CD14-positive monocyte (primary cell): Measurements from ENCODE around the gene MGAT5B. TPM values are rescaled to one million over a fixed set of nuclear protein-coding genes. Genes with fewer than 3 reads are reported as not detected.

ENCODE experiments used
- DNase-seq, 3 donors: peaks; one replicate each; pipeline ENCODE4 v3.0.0-alpha.2; 2011 to 2022
- H2AFZ ChIP-seq: 2 replicates; pipeline ENCODE4 v1.6.0; 2012; ENCODE audit warnings: mild to moderate bottlenecking, low read depth, low read length, inconsistent platforms; ENCODE audit not compliant: insufficient read depth, poor library complexity, severe bottlenecking
- H3K27ac ChIP-seq, 2 donors: 1 replicate in 1 of 2; 2 replicates in 1 of 2; pipeline ENCODE4 v1.5.1; 2012 to 2013; ENCODE audit warnings: low read length in 2 of 2, control low read depth in 1 of 2, inconsistent platforms in 1 of 2, low read depth in 1 of 2, mild to moderate bottlenecking in 1 of 2
- H3K27me3 ChIP-seq, 2 donors: one replicate each; pipeline versions ENCODE4 v1.6.0 to v1.6.1; 2011 to 2013; ENCODE audit warnings: low read length in 2 of 2; ENCODE audit not compliant: control insufficient read depth in 2 of 2, insufficient read depth in 2 of 2
- H3K36me3 ChIP-seq, 2 donors: replicated peaks in 1 of 2; 1 replicate in 1 of 2; 2 replicates in 1 of 2; pipeline versions ENCODE4 v1.5.1 to v1.6.1; 2012 to 2013; ENCODE audit warnings: low read length in 2 of 2, control low read depth in 1 of 2, inconsistent platforms in 1 of 2, mild to moderate bottlenecking in 1 of 2; ENCODE audit not compliant: insufficient read depth in 2 of 2, control insufficient read depth in 1 of 2
- H3K4me1 ChIP-seq, 2 donors: 1 replicate in 1 of 2; 2 replicates in 1 of 2; pipeline versions ENCODE4 v1.5.1 to v1.6.1; 2012 to 2013; ENCODE audit warnings: low read length in 2 of 2, control low read depth in 1 of 2, inconsistent platforms in 1 of 2, mild to moderate bottlenecking in 1 of 2, moderate library complexity in 1 of 2; ENCODE audit not compliant: insufficient read depth in 2 of 2, control insufficient read depth in 1 of 2
- H3K4me2 ChIP-seq: replicated peaks from 2 replicates; pipeline ENCODE3; 2012; ENCODE audit warnings: low read length, moderate library complexity, mild to moderate bottlenecking; ENCODE audit not compliant: poor library complexity, severe bottlenecking; ENCODE audit errors: extremely low read depth
- H3K4me3 ChIP-seq, 3 experiments: fragments of 200-600 bp in 1 of 3; sonication (generic) in 1 of 3; replicated peaks in 1 of 3; 1 replicate in 2 of 3; 2 replicates in 1 of 3; pipeline ENCODE4 v1.5.1; 2011 to 2013; ENCODE audit warnings: low read length in 3 of 3, mild to moderate bottlenecking in 3 of 3, control low read depth in 2 of 3, low read depth in 2 of 3, inconsistent platforms in 1 of 3, moderate library complexity in 1 of 3
- H3K79me2 ChIP-seq: 2 replicates; pipeline ENCODE4 v1.6.0; 2012; ENCODE audit warnings: mild to moderate bottlenecking, control low read depth, inconsistent platforms, low read length, moderate library complexity; ENCODE audit not compliant: insufficient read depth
- H3K9ac ChIP-seq: 2 replicates; pipeline ENCODE4 v1.6.0; 2017; ENCODE audit warnings: low read length, mild to moderate bottlenecking; ENCODE audit not compliant: insufficient read depth, poor library complexity, severe bottlenecking
- H3K9me3 ChIP-seq, 2 donors: replicated peaks in 1 of 2; 1 replicate in 1 of 2; 2 replicates in 1 of 2; pipeline versions ENCODE4 v1.5.1 to v1.6.1; 2012 to 2013; ENCODE audit warnings: low read length in 2 of 2, control low read depth in 1 of 2; ENCODE audit not compliant: control insufficient read depth in 1 of 2, insufficient read depth in 1 of 2
- H4K20me1 ChIP-seq: 2 replicates; pipeline ENCODE4 v1.6.0; 2012; ENCODE audit warnings: mild to moderate bottlenecking, low read length, control low read depth, moderate library complexity; ENCODE audit not compliant: insufficient read depth
- H3K27ac Mint-ChIP-seq, 7 donors: one replicate each; pipeline ENCODE4 v1.8.0; 2020; ENCODE audit warnings: mild to moderate bottlenecking in 7 of 7, mixed read lengths in 7 of 7, moderate library complexity in 6 of 7, inconsistent platforms in 2 of 7
- H3K27me3 Mint-ChIP-seq, 3 donors: one replicate each; pipeline ENCODE4 v1.8.0; 2021 to 2022; ENCODE audit warnings: low read depth in 3 of 3, mild to moderate bottlenecking in 3 of 3, mixed read lengths in 3 of 3, moderate library complexity in 3 of 3, inconsistent platforms in 1 of 3
- H3K36me3 Mint-ChIP-seq, 2 donors: one replicate each; pipeline ENCODE4 v1.8.0; 2020; ENCODE audit warnings: mixed read lengths in 2 of 2, inconsistent platforms in 1 of 2, mild to moderate bottlenecking in 1 of 2
- H3K4me1 Mint-ChIP-seq: one replicate; pipeline ENCODE4 v1.8.0; 2020; ENCODE audit warnings: mild to moderate bottlenecking, mixed read lengths
- H3K4me3 Mint-ChIP-seq, 2 donors: one replicate each; pipeline ENCODE4 v1.8.0; 2020; ENCODE audit warnings: mild to moderate bottlenecking in 2 of 2, mixed read lengths in 2 of 2, moderate library complexity in 1 of 2
- H3K9me3 Mint-ChIP-seq, 7 donors: one replicate each; pipeline ENCODE4 v1.8.0; 2020 to 2022; ENCODE audit warnings: mixed read lengths in 7 of 7, mild to moderate bottlenecking in 6 of 7, moderate library complexity in 6 of 7, inconsistent platforms in 2 of 7
- CTCF ChIP-seq: fragments of 200-600 bp; IDR thresholded peaks from one replicate; pipeline ENCODE4 v1.8.0; 2022; ENCODE audit warnings: antibody characterized with exemption, mild to moderate bottlenecking
- WGBS: methylation state at CpG from one replicate; pipeline ENCODE4 v1.1.5; 2013; ENCODE audit warnings: missing lambda C conversion rate; ENCODE audit not compliant: insufficient coverage; 5-methylcytosine and 5-hydroxymethylcytosine counted together
- intact Hi-C, 2 donors: fragments of 100-400 bp; cut with micrococcal nuclease; formaldehyde crosslinking; loops; one replicate each; pipeline versions ENCODE4 v1.15.0 to v1.15.1; 2023
- polyA plus RNA-seq, 3 donors: library from polyadenylated mRNA; depleted of rRNA in 1 of 3; unstranded in 2 of 3; stranded (reverse) in 1 of 3; fragments of 300-500 nt in 2 of 3; fragments of >200 nt in 1 of 3; fragmentation: Illumina TruSeq in 2 of 3; gene quantifications; 1 replicate in 2 of 3; 2 replicates in 1 of 3; pipeline ENCODE4 v1.2.3, GENCODE V29; 2012 to 2021

The MGAT5B gene
- polyA plus RNA-seq, 3 donors, result not detected

- Histone ChIP-seq H4K20me1 (no peaks in the 10 kb centered on the region), H3K27ac (no peak overlapping the region), H3K36me3 (no peaks in the 10 kb centered on the region), H3K4me3 (no peak overlapping the region), H3K9me3 (peaks cover 0 to 8% of the 10 kb centered on the region in 2 donors), H3K27me3 (peaks cover 8 to 25% of the 10 kb centered on the region in 2 donors), H3K79me2 (no peaks in the 10 kb centered on the region), H3K4me2 (no peak overlapping the region), H2AFZ (no peak overlapping the region), H3K4me1 (peaks cover 0 to 2% of the 10 kb centered on the region in 2 donors), H3K9ac (no peak overlapping the region)
- 52% methylated on average over 8 of the region's 8 CpGs for WGBS
- H3K4me3 Mint-ChIP-seq, result no peak overlapping the region
- H3K4me1 Mint-ChIP-seq, result peaks cover 12% of the 10 kb centered on the region
- no peak overlapping the region for H3K27ac Mint-ChIP-seq
- H3K27me3 Mint-ChIP-seq, result peaks cover 31 to 41% (median 31%) of the 10 kb centered on the region in 3 donors
- TF ChIP-seq CTCF, result no peak
- H3K9me3 Mint-ChIP-seq, result peaks cover 0 to 8% (median 4%) of the 10 kb centered on the region in 7 donors
- H3K36me3 Mint-ChIP-seq, result no peaks in the 10 kb centered on the region
- intact Hi-C loops, result no loop called here
- DNase-seq, result no peak
Measured at GRCh38 chr17:76844846-76845245, 23.4 kb upstream of the MGAT5B start.

GRCh38 chr17:76845541-76846017 is 22.6 kb upstream of the MGAT5B start:
- no peak for DNase-seq
- Histone ChIP-seq H3K36me3 (no peaks in the 10 kb centered on the region), H3K79me2 (no peaks in the 10 kb centered on the region), H3K4me2 (no peak overlapping the region), H3K9ac (no peak overlapping the region), H3K4me3 (no peak overlapping the region), H4K20me1 (no peaks in the 10 kb centered on the region), H3K27ac (no peak overlapping the region), H3K4me1 (no peaks in the 10 kb centered on the region), H2AFZ (no peak overlapping the region), H3K9me3 (peaks cover 0 to 8% of the 10 kb centered on the region in 2 donors), H3K27me3 (peaks cover 6 to 18% of the 10 kb centered on the region in 2 donors)
- no peak for TF ChIP-seq CTCF
- 92% methylated on average over 2 of the region's 6 CpGs for WGBS
- peaks cover 5% of the 10 kb centered on the region for H3K4me1 Mint-ChIP-seq
- H3K36me3 Mint-ChIP-seq, result no peaks in the 10 kb centered on the region
- intact Hi-C loops, result no loop called here
- H3K27ac Mint-ChIP-seq, result no peak overlapping the region
- H3K4me3 Mint-ChIP-seq, result no peak overlapping the region
- H3K27me3 Mint-ChIP-seq, result peaks cover 23 to 34% (median 24%) of the 10 kb centered on the region in 3 donors
- peaks cover 0 to 6% (median 0%) of the 10 kb centered on the region in 7 donors for H3K9me3 Mint-ChIP-seq
